Lower leg skin (tissue), 4 donors: ENCODE results near the gene SPATA19. TPM values are rescaled to one million over a fixed set of nuclear protein-coding genes. Genes with fewer than 3 reads are reported as not detected.

Experiments used
- DNase-seq, 2 donors: peaks; one replicate each; pipeline ENCODE4 v3.0.0-alpha.2; 2019; ENCODE audit warnings: low spot score in 2 of 2
- H3K4me3 ChIP-seq: fragments of 200-600 bp; sonication (generic); 2 replicates; pipeline ENCODE4 v1.5.1; 2017; ENCODE audit warnings: mild to moderate bottlenecking, low read depth; ENCODE audit not compliant: poor library complexity, severe bottlenecking
- POLR2A ChIP-seq, 2 donors: fragments of 450-650 bp; IDR thresholded peaks; one replicate each; pipeline ENCODE4 v1.6.1; 2016 to 2017; ENCODE audit warnings: antibody characterized with exemption in 2 of 2, mild to moderate bottlenecking in 1 of 2, moderate library complexity in 1 of 2
- WGBS, 2 donors: methylation state at CpG; one replicate each; pipeline ENCODE4 v1.1.5; 2018; 5-methylcytosine and 5-hydroxymethylcytosine counted together
- intact Hi-C: fragments of 100-400 bp; cut with DNase I; formaldehyde crosslinking; loops from one replicate; pipeline ENCODE4 v1.15.0; 2023; ENCODE audit warnings: low total_unique reads
- total RNA-seq, 4 donors: library from RNA; depleted of rRNA; stranded (reverse); fragments of >200 nt; gene quantifications; one replicate each; pipeline ENCODE4 v1.1.0, GENCODE V29; 2016
- TF ChIP-seq, protein P1 (sequence below), 3 donors: fragments of 450-650 bp; IDR thresholded peaks; one replicate each; pipeline ENCODE4 v1.5.1; 2016; ENCODE audit warnings: antibody characterized with exemption in 3 of 3, mild to moderate bottlenecking in 3 of 3, moderate library complexity in 2 of 3

Gene SPATA19
- total RNA-seq, 4 donors from 2014 or later = not detected

DNA sequence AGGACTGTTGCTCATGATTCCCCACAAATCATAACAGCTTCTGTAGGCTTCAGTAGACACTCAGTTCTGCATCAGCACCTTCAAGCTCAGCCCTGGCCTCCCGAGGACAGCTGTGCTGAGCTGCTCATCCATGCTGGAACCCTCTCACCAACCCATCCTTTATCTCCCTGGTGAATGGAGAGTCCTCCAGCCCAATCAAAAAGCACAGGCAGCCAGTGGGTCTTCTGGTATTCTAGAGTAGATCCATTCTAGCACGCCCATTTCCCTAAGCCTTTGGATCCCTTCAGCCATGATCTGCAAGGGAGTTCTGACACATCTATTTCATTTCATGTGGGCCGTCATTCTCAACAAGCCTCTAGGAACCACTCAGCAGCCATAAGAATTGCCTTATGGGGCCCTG is 44.6 kb upstream of the SPATA19 start:
- 87 to 90% methylated on average over 3 of the region's 3 CpGs for WGBS, 2 donors
- TF ChIP-seq, protein P1, sequence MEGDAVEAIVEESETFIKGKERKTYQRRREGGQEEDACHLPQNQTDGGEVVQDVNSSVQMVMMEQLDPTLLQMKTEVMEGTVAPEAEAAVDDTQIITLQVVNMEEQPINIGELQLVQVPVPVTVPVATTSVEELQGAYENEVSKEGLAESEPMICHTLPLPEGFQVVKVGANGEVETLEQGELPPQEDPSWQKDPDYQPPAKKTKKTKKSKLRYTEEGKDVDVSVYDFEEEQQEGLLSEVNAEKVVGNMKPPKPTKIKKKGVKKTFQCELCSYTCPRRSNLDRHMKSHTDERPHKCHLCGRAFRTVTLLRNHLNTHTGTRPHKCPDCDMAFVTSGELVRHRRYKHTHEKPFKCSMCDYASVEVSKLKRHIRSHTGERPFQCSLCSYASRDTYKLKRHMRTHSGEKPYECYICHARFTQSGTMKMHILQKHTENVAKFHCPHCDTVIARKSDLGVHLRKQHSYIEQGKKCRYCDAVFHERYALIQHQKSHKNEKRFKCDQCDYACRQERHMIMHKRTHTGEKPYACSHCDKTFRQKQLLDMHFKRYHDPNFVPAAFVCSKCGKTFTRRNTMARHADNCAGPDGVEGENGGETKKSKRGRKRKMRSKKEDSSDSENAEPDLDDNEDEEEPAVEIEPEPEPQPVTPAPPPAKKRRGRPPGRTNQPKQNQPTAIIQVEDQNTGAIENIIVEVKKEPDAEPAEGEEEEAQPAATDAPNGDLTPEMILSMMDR (IDR thresholded peaks at IDR 0.05) = no peak
- TF ChIP-seq POLR2A (IDR thresholded peaks at IDR 0.05) = no peak
- DNase-seq = peak in 1 of 2 donors; percentile 43
- no peak overlapping the region for H3K4me3 ChIP-seq
- intact Hi-C loops = no loop called here

DNA sequence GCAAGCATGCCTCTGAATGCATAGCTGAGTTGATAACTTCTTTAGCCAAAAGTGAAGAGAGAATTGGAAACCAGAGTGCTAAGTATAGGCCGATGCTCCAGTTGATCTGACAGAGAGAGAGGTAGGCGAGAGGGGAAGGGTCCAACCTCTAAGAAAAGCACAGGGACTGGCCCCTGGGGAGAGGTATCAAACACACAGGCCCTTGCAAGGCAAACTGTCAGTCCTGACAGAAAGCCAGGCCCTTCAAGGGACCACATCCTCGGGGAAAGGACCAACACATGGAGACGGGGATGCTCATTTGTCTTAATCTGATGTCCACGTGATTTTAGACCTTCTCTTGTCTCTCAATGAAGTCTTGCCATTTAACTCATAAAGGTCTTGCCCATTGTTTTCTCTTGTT is 43.9 kb upstream of the SPATA19 start:
- DNase-seq = peak in 1 of 2 donors; percentile 40
- H3K4me3 ChIP-seq = no peak overlapping the region
- no peak for TF ChIP-seq POLR2A (IDR thresholded peaks at IDR 0.05)
- TF ChIP-seq, protein P1 (IDR thresholded peaks at IDR 0.05) = no peak
- WGBS, 2 donors = 73 to 83% methylated on average over 5 of the region's 5 CpGs
- intact Hi-C loops = no loop called here

DNA sequence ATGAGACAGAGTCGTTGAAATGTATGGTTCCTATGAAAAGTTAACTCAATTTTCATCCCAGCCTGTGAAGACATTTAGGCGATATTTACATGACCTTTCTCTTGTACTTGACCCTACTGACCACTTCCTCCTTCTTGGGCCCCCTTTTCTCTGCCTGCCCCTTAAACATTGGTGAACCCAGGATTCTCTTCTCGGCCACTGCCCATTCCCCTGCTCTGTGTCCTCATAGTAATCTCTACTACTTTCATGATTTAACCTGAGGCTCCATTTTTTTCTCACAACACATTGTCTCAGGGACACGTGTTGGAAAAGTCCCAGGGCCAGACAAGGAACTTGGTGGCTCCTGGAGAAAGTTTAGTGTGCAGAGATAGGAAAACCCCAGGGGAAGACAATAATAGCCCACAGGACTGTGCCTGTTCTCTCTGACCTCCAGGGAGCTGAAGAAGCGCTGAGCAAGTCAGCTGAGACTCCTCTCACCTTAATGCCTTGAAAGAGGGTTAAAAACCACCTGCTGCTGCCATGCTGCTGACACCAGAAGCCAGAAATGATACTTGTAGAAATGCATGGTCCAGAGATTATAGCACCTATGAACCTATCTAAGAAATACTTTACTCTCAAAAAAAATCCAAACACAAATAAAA is 42.5 kb upstream of the SPATA19 start:
- DNase-seq = no peak
- WGBS, 2 donors = 73 to 79% methylated on average over 5 of the region's 5 CpGs
- TF ChIP-seq, protein P1 (IDR thresholded peaks at IDR 0.05) = no peak
- no peak for TF ChIP-seq POLR2A (IDR thresholded peaks at IDR 0.05)
- no peak overlapping the region for H3K4me3 ChIP-seq
- intact Hi-C loops = no loop called here

DNA sequence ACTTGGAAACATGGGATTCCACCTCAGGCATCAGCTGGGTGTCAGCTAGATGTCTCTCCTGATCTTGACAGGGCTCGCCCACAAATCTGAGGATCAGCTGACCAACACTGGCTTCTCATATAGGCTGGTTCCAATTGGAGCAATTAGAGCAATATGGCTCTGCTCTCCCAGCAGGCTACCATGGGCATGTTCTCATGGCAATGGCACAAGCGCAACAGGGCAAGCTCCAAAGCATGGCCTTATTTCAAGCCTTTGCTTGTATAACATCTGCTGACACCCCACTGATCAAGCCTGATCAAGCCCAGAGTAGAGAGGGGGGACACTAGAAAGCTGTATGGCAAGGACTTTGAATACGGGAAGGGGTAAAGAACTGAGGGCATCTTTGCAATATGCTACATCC is 40.7 kb upstream of the SPATA19 start:
- WGBS, 2 donors = 75 to 81% methylated on average over 3 of the region's 3 CpGs
- DNase-seq = no peak

DNA sequence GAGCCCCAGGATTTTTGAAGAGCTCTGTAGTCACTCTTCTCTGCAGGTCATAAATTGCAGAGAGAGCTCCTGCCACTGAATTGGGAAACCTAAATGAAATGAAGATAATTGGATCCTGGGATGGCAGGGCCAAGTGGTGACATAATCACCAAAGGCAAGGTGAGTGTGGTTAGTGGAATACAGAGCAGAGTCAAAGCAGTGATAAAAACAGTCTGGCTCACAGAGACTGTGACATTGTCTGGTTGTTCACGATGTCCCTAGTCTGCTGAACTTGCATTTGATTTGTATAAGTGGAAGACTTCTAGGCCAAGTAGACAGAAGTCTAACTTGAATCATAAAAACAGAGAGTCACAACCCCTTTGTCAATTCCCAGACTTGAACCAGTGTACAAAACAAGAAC is 26.8 kb upstream of the SPATA19 start:
- intact Hi-C loops = no loop called here
- no peak overlapping the region for H3K4me3 ChIP-seq
- TF ChIP-seq, protein P1 (IDR thresholded peaks at IDR 0.05) = no peak
- TF ChIP-seq POLR2A (IDR thresholded peaks at IDR 0.05) = no peak
- no peak for DNase-seq
- 0 to 35% methylated on average over 1 of the region's 1 CpG for WGBS, 2 donors

More for the DNA sequence above, 40.7 kb upstream of the SPATA19 start:
- TF ChIP-seq, protein P1 (IDR thresholded peaks at IDR 0.05) = no peak
- no peak for TF ChIP-seq POLR2A (IDR thresholded peaks at IDR 0.05)
- intact Hi-C loops = no loop called here
- H3K4me3 ChIP-seq = no peak overlapping the region

DNA sequence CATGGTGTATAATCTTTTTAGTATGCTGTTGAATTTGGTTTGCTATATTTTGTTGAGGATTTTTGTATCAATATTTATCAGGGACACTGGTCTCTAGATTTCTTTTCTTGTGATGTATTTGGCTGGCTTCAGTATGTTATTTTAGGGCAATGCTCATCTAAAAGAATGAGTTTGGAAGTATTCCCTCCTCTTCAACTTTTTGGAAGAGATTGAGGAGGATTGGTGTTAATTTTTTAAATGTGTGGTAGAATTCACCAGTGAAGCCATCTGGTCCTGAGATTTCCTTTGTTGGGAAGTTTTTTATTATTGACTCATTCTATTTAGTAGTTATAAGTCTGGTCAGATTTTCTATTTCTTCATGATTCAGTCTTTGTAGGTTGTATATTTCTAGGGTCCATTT is 22.1 kb upstream of the SPATA19 start:
- intact Hi-C loops = no loop called here
- DNase-seq = no peak
- TF ChIP-seq, protein P1 (IDR thresholded peaks at IDR 0.05) = no peak
- no peak for TF ChIP-seq POLR2A (IDR thresholded peaks at IDR 0.05)
- no peak overlapping the region for H3K4me3 ChIP-seq
